ENCODE measurements around the gene CCDC116.
"Not testable (repeated sequence)": the region's sequence is repeated elsewhere in the genome, so short reads cannot be mapped to it uniquely, and the experiment has no call there.

Gene CCDC116

GRCh38 chr22:21611210-21611977, 21.2 kb upstream of the CCDC116 start:
- no peak for DNase-seq (ENCODE audit: low read depth in 2 of 2)
- no peak overlapping the region for H3K4me3 ChIP-seq (replicated peaks in 1 of 2; ENCODE audit: low read depth in 2 of 2, low read length in 2 of 2)
- no peak for TF ChIP-seq CTCF (IDR thresholded peaks at IDR 0.05; ENCODE audit: low read depth, low read length)

- no peak overlapping the region for H3K4me3 ChIP-seq (replicated peaks in 1 of 2; ENCODE audit: low read depth in 2 of 2, low read length in 2 of 2)
- no peak for TF ChIP-seq CTCF (IDR thresholded peaks at IDR 0.05; ENCODE audit: low read depth, low read length)
- no peak for DNase-seq (ENCODE audit: low read depth in 2 of 2)
Observed at GRCh38 chr22:21612858-21613257, 19.7 kb upstream of the CCDC116 start.

GRCh38 chr22:21613553-21614233, 18.9 kb upstream of the CCDC116 start:
- TF ChIP-seq CTCF (IDR thresholded peaks at IDR 0.05; ENCODE audit: low read depth, low read length), result no peak
- no peak overlapping the region for H3K4me3 ChIP-seq (replicated peaks in 1 of 2; ENCODE audit: low read depth in 2 of 2, low read length in 2 of 2)
- no peak for DNase-seq (ENCODE audit: low read depth in 2 of 2)

- TF ChIP-seq CTCF (IDR thresholded peaks at IDR 0.05; ENCODE audit: low read depth, low read length), result no peak
- H3K4me3 ChIP-seq (replicated peaks in 1 of 2; ENCODE audit: low read depth in 2 of 2, low read length in 2 of 2), result no peak overlapping the region
- DNase-seq (ENCODE audit: low read depth in 2 of 2), result no peak
Observed at GRCh38 chr22:21615731-21616130, 16.8 kb upstream of the CCDC116 start.

GRCh38 chr22:21617337-21617736, 15.2 kb upstream of the CCDC116 start:
- H3K4me3 ChIP-seq (replicated peaks in 1 of 2; ENCODE audit: low read depth in 2 of 2, low read length in 2 of 2); DNase-seq (ENCODE audit: low read depth in 2 of 2): not testable (repeated sequence)

- no peak for TF ChIP-seq CTCF (IDR thresholded peaks at IDR 0.05; ENCODE audit: low read depth, low read length)
- DNase-seq (ENCODE audit: low read depth in 2 of 2), result no peak
- no peak overlapping the region for H3K4me3 ChIP-seq (replicated peaks in 1 of 2; ENCODE audit: low read depth in 2 of 2, low read length in 2 of 2)
Observed at GRCh38 chr22:21621025-21621424, 11.5 kb upstream of the CCDC116 start.

- no peak for DNase-seq (ENCODE audit: low read depth in 2 of 2)
- no peak for TF ChIP-seq CTCF (IDR thresholded peaks at IDR 0.05; ENCODE audit: low read depth, low read length)
- H3K4me3 ChIP-seq (replicated peaks in 1 of 2; ENCODE audit: low read depth in 2 of 2, low read length in 2 of 2), result no peak overlapping the region
Observed at GRCh38 chr22:21622011-21622918, 10.3 kb upstream of the CCDC116 start.
